ENCODE results near the gene CIT.

The CIT gene

GRCh38 chr12:119819322-119819721 lies 57.8 kb downstream of the CIT start:
- DNase-seq (ENCODE audit: extremely low read depth, insufficient read length): no peak
- Histone ChIP-seq H3K27me3 (replicated peaks; ENCODE audit: control insufficient read depth, insufficient read depth, low read length) (no peaks in the 10 kb centered on the region), H3K4me3 (replicated peaks; ENCODE audit: low read depth, low read length) (no peak overlapping the region), H3K36me3 (ENCODE audit: control insufficient read depth, insufficient read depth, low read length) (peaks cover 2% of the 10 kb centered on the region; the same call in 1 of the 2 replicates)
- no peak for TF ChIP-seq CTCF (IDR thresholded peaks at IDR 0.05; ENCODE audit: insufficient read depth, low read length, poor library complexity, severe bottlenecking)

- H3K36me3 ChIP-seq (ENCODE audit: control insufficient read depth, insufficient read depth, low read length): peaks cover 2% of the 10 kb centered on the region; the same call in 1 of the 2 replicates
- H3K27me3 ChIP-seq (replicated peaks; ENCODE audit: control insufficient read depth, insufficient read depth, low read length): no peaks in the 10 kb centered on the region
- DNase-seq (ENCODE audit: extremely low read depth, insufficient read length): no peak
- no peak for TF ChIP-seq CTCF (IDR thresholded peaks at IDR 0.05; ENCODE audit: insufficient read depth, low read length, poor library complexity, severe bottlenecking)
- no peak overlapping the region for H3K4me3 ChIP-seq (replicated peaks; ENCODE audit: low read depth, low read length)
Observed at GRCh38 chr12:119817546-119818343, 59.4 kb downstream of the CIT start.

- no peak for TF ChIP-seq CTCF (IDR thresholded peaks at IDR 0.05; ENCODE audit: insufficient read depth, low read length, poor library complexity, severe bottlenecking)
- H3K36me3 ChIP-seq (ENCODE audit: control insufficient read depth, insufficient read depth, low read length): no peaks in the 10 kb centered on the region; the same call in 1 of the 2 replicates
- no peaks in the 10 kb centered on the region for H3K27me3 ChIP-seq (replicated peaks; ENCODE audit: control insufficient read depth, insufficient read depth, low read length)
- H3K4me3 ChIP-seq (replicated peaks; ENCODE audit: low read depth, low read length): no peak overlapping the region
- no peak for DNase-seq (ENCODE audit: extremely low read depth, insufficient read length)
Observed at GRCh38 chr12:119809023-119809422, 68.1 kb downstream of the CIT start.

- no peaks in the 10 kb centered on the region for H3K27me3 ChIP-seq (replicated peaks; ENCODE audit: control insufficient read depth, insufficient read depth, low read length)
- no peaks in the 10 kb centered on the region; the same call in 1 of the 2 replicates for H3K36me3 ChIP-seq (ENCODE audit: control insufficient read depth, insufficient read depth, low read length)
- no peak for TF ChIP-seq CTCF (IDR thresholded peaks at IDR 0.05; ENCODE audit: insufficient read depth, low read length, poor library complexity, severe bottlenecking)
- DNase-seq (ENCODE audit: extremely low read depth, insufficient read length): no peak
- no peak overlapping the region for H3K4me3 ChIP-seq (replicated peaks; ENCODE audit: low read depth, low read length)
Observed at GRCh38 chr12:119808441-119808840, 68.7 kb downstream of the CIT start.

- no peak for TF ChIP-seq CTCF (IDR thresholded peaks at IDR 0.05; ENCODE audit: insufficient read depth, low read length, poor library complexity, severe bottlenecking)
- Histone ChIP-seq H3K4me3 (replicated peaks; ENCODE audit: low read depth, low read length) (no peak overlapping the region), H3K27me3 (replicated peaks; ENCODE audit: control insufficient read depth, insufficient read depth, low read length) (no peaks in the 10 kb centered on the region), H3K36me3 (ENCODE audit: control insufficient read depth, insufficient read depth, low read length) (no peaks in the 10 kb centered on the region; the same call in none of the 2 replicates)
- DNase-seq (ENCODE audit: extremely low read depth, insufficient read length): no peak
Observed at GRCh38 chr12:119807380-119807779, 69.7 kb downstream of the CIT start.

All from GM06990 (cell line).